Ovary (tissue), 9 donors: Measurements from ENCODE around the gene NTNG2. TPM values are rescaled to one million over a fixed set of nuclear protein-coding genes. Genes with fewer than 3 reads are reported as not detected.

Experiments
- DNase-seq, 5 donors: peaks; one replicate each; pipeline ENCODE4 v3.0.0-alpha.2; 2019 to 2020
- H3K27ac ChIP-seq, 2 donors: fragments of 200-600 bp; one replicate each; pipeline versions ENCODE4 v1.5.1 to v1.8.0; 2019 to 2022
- H3K27me3 ChIP-seq: fragments of 200-600 bp; one replicate; pipeline ENCODE4 v1.8.0; 2022
- H3K36me3 ChIP-seq: fragments of 200-600 bp; sonication (generic); one replicate; pipeline ENCODE4 v1.5.1; 2019
- H3K4me1 ChIP-seq: one replicate; pipeline ENCODE4 v1.8.1; 2013; ENCODE audit warnings: mild to moderate bottlenecking, moderate library complexity; ENCODE audit not compliant: insufficient read depth
- H3K4me3 ChIP-seq: fragments of 200-600 bp; sonication (generic); one replicate; pipeline ENCODE4 v1.5.1; 2017
- H3K9me3 ChIP-seq, 2 donors: fragments of 200-600 bp in 1 of 2; sonication (generic) in 1 of 2; one replicate each; pipeline versions ENCODE4 v1.5.1 to v1.8.1; 2013 to 2019; ENCODE audit warnings: mild to moderate bottlenecking in 1 of 2, moderate library complexity in 1 of 2
- CTCF ChIP-seq, 3 donors: fragments of 450-650 bp in 2 of 3; fragments of 200-600 bp in 1 of 3; IDR thresholded peaks; one replicate each; pipeline versions ENCODE4 v1.5.1 to v1.8.0; 2016 to 2022; ENCODE audit warnings: antibody characterized with exemption in 3 of 3, mild to moderate bottlenecking in 1 of 3
- EP300 ChIP-seq: sonication (generic); formaldehyde crosslinking; IDR thresholded peaks from one replicate; pipeline ENCODE4 v1.6.1; 2017; ENCODE audit warnings: antibody characterized with exemption
- POLR2A ChIP-seq: fragments of 450-650 bp; IDR thresholded peaks from one replicate; pipeline ENCODE4 v1.6.1; 2017; ENCODE audit warnings: antibody characterized with exemption, mild to moderate bottlenecking, moderate library complexity
- WGBS, 3 donors: extraction: QIAGEN DNeasy Blood & Tissue Kit in 1 of 3; methylation state at CpG; one replicate each; pipeline versions ENCODE4 v1.1.5 to v1.1.7; 2013 to 2017; 5-methylcytosine and 5-hydroxymethylcytosine counted together
- intact Hi-C, 4 donors: fragments of 100-400 bp; cut with DNase I; formaldehyde crosslinking; loops; one replicate each; pipeline versions ENCODE4 v1.11.0 to v1.15.1; 2022 to 2023
- polyA plus RNA-seq, 2 donors: library from polyadenylated mRNA; stranded (reverse); fragments of 200-250 nt in 1 of 2; fragments of 350-450 nt in 1 of 2; fragmentation: Illumina TruSeq in 1 of 2; extraction: RNeasy Lipid Tissue Mini Kit (QIAGEN cat#74804) in 1 of 2; gene quantifications; one replicate each; pipeline ENCODE4 v1.2.3, GENCODE V29; 2013 to 2014
- total RNA-seq, 7 donors: library from RNA; depleted of rRNA in 2 of 7; stranded (reverse); fragments of >200 nt in 2 of 7; fragmentation: NEBNext Ultra II Directional in 3 of 7; extraction: Animal tissue kit (Norgen Biotek cat#: 25700) in 3 of 7; gene quantifications; one replicate each; pipeline versions ENCODE4 v1.1.0 to v1.2.4, GENCODE V29; 2016 to 2023
- donor health status: DM: no; HTN: no; CAD: no; lungs with moderate emphysema.
- donor health status: DM: no; HTN: no; CAD: no.
- donor health status: Bipolar disorder and iron deficiency.
- donor health status: DM: yes; HTN: yes; CAD: no.
- donor health status: DM: no; HTN: no; CAD: no.
- donor health status: DM: yes; HTN: yes; CAD: no.

NTNG2 gene
- total and polyA plus RNA-seq, 9 donors: 0.12 to 2.6 (median 0.81) TPM

- Histone ChIP-seq H3K36me3 (no peaks in the 10 kb centered on the region), H3K9me3 (no peaks in the 10 kb centered on the region), H3K4me3 (no peak overlapping the region), H3K4me1 (no peaks in the 10 kb centered on the region), H3K27ac (no peak overlapping the region), H3K27me3 (no peaks in the 10 kb centered on the region)
- intact Hi-C loops: no loop called here
- no peak for DNase-seq
- WGBS, 3 donors: 45 to 46% (median 45%) methylated on average over 2 of the region's 2 CpGs
- TF ChIP-seq POLR2A: no peak
- no peak for TF ChIP-seq EP300
- TF ChIP-seq CTCF (IDR thresholded peaks at IDR 0.05): no peak
Measured at GRCh38 chr9:132288966-132289365, 127.1 kb downstream of the NTNG2 start.

- no peaks in the 10 kb centered on the region for H3K36me3 ChIP-seq
- TF ChIP-seq CTCF (IDR thresholded peaks at IDR 0.05): no peak
- TF ChIP-seq EP300: no peak
- no peak for TF ChIP-seq POLR2A
- no peaks in the 10 kb centered on the region for H3K9me3 ChIP-seq
- H3K27ac ChIP-seq: no peak overlapping the region
- no peak for DNase-seq
- intact Hi-C loops: no loop called here
- no peaks in the 10 kb centered on the region for H3K4me1 ChIP-seq
- H3K27me3 ChIP-seq: no peaks in the 10 kb centered on the region
- H3K4me3 ChIP-seq: no peak overlapping the region
- WGBS, 3 donors: 78 to 93% (median 86%) methylated on average over 13 of the region's 13 CpGs
Measured at GRCh38 chr9:132293145-132293721, 131.4 kb downstream of the NTNG2 start.

Other genes starting within 250 kb of the NTNG2 start
- 10 to 100 TPM in 6 of 7 donors, 1 to 10 TPM in 1; 7.6 to 24.9 (median 17.4) TPM for gene MED27, start 82.2 kb upstream of the NTNG2 start, total RNA-seq
- gene MED27, start 82.2 kb upstream of the NTNG2 start, polyA plus RNA-seq: 10 to 100 TPM; 17.0 to 19.7 TPM
- 10 to 100 TPM; 31.8 to 51.9 (median 42.5) TPM for gene SETX, start 192.9 kb downstream of the NTNG2 start, total RNA-seq
- gene SETX, start 192.9 kb downstream of the NTNG2 start, polyA plus RNA-seq: 10 to 100 TPM; 19.9 to 28.1 TPM
- 10 to 100 TPM; 10.1 to 15.3 (median 12.1) TPM for gene TTF1, start 244.8 kb downstream of the NTNG2 start, total RNA-seq
- gene TTF1, start 244.8 kb downstream of the NTNG2 start, polyA plus RNA-seq: 10 to 100 TPM; 11.8 to 15.0 TPM
- gene CFAP77, start 248.2 kb downstream of the NTNG2 start, total RNA-seq: 10 to 100 TPM in 1 of 7 donors, under 1 TPM in 3, not detected in 3; 0.37 to 13.8 (median 0.71) TPM
- under 1 TPM in 1 of 2 donors, not detected in 1; 0.11 TPM for gene CFAP77, start 248.2 kb downstream of the NTNG2 start, polyA plus RNA-seq